K562 (cell line): ENCODE measurements around the gene NRIP2. TPM values are rescaled to one million over a fixed set of nuclear protein-coding genes. Genes with fewer than 3 reads are reported as not detected.

ENCODE experiments used
- DACH1 ChIP-seq: fragments of 450-650 bp; IDR thresholded peaks from 2 replicates; pipeline ENCODE4 v1.6.1; 2018; ENCODE audit not compliant: partially characterized antibody
- ETV6 ChIP-seq, 3 experiments: fragments of 150-350 bp in 1 of 3; sonication (generic) in 1 of 3; formaldehyde crosslinking in 1 of 3; IDR thresholded peaks; 2 replicates each; pipeline versions ENCODE4 v1.6.1 to v1.8.0; 2014 to 2022; ENCODE audit warnings: borderline replicate concordance in 2 of 3, low read depth in 2 of 3, antibody characterized with exemption in 1 of 3, low read length in 1 of 3, mild to moderate bottlenecking in 1 of 3, missing genetic modification reagents in 1 of 3
- MAFK ChIP-seq: IDR thresholded peaks from 2 replicates; pipeline ENCODE4 v1.6.1; 2011; ENCODE audit warnings: low read length, improper control_type of control experiment
- NR0B1 ChIP-seq: fragments of 450-650 bp; IDR thresholded peaks from one replicate; pipeline ENCODE4 v1.6.1; 2018; ENCODE audit warnings: mild to moderate bottlenecking, moderate library complexity; ENCODE audit not compliant: partially characterized antibody
- NR1H2 ChIP-seq: sonication (generic); formaldehyde crosslinking; IDR thresholded peaks from 2 replicates; pipeline ENCODE4 v1.4.0; 2020; ENCODE audit warnings: mild to moderate bottlenecking, missing genetic modification reagents
- POLR3A ChIP-seq: IDR thresholded peaks from 2 replicates; pipeline ENCODE4 v1.6.1; 2011; ENCODE audit warnings: borderline replicate concordance, mild to moderate bottlenecking, moderate library complexity; ENCODE audit not compliant: insufficient read length, insufficient read depth; ENCODE audit errors: extremely low read depth
- U2AF1 ChIP-seq: fragments of 200-400 bp; formaldehyde crosslinking; optimal IDR thresholded peaks from 2 replicates; pipeline ENCODE3; 2017; ENCODE audit warnings: mild to moderate bottlenecking, low read depth, low read length, moderate library complexity
- polyA plus RNA-seq, 8 experiments: library from polyadenylated mRNA; depleted of rRNA in 4 of 8; stranded (reverse) in 5 of 8; unstranded in 3 of 8; fragments of >200 nt; fragmentation: Nextera tagmentation in 2 of 8; fragmentation: Illumina TruSeq in 1 of 8; extraction: Ambion mirVana in 2 of 8; extraction: Trizol in 1 of 8; gene quantifications; 2 replicates each; pipeline versions ENCODE4 v1.2.1 to v1.2.3, GENCODE V29; 2011 to 2014; ENCODE audit warnings: inconsistent platforms in 1 of 8, missing spikeins in 1 of 8
- total RNA-seq, 7 experiments: library from RNA; depleted of rRNA in 6 of 7; stranded (reverse); fragments of >200 nt in 6 of 7; fragmentation: Illumina TruSeq in 2 of 7; extraction: Trizol in 2 of 7; gene quantifications; 2 replicates each; pipeline versions ENCODE4 v1.2.1 to v1.2.3, GENCODE V29; 2011 to 2021; ENCODE audit warnings: low replicate concordance in 1 of 7
- TF ChIP-seq, protein P1 (sequence below), 2 experiments: fragments of 450-650 bp; conservative IDR thresholded peaks; 2 replicates each; pipeline ENCODE4 v1.6.1; 2017; ENCODE audit warnings: mild to moderate bottlenecking in 2 of 2, moderate library complexity in 2 of 2
- TF ChIP-seq, protein P2 (sequence below): fragments of 450-650 bp; IDR thresholded peaks from 2 replicates; pipeline ENCODE4 v1.6.1; 2016; ENCODE audit warnings: mild to moderate bottlenecking
- TF ChIP-seq, protein P3 (sequence below): fragments of 250-450 bp; sonication (Bioruptor Pico); IDR thresholded peaks from 2 replicates; pipeline ENCODE4 v1.4.0; 2020

NRIP2 gene
- total and polyA plus RNA-seq, 9 of the 15 experiments (the other 6 are each of a cell fraction or from before 2014, with no cell fraction given) = 0.07 to 0.10 TPM; not detected in 7

GRCh38 chr12:2812290-2813213 is 22.3 kb downstream of the NRIP2 start, which contains the start of gene ITFG2 (continued):
- TF ChIP-seq ETV6 (IDR thresholded peaks at IDR 0.05; ENCODE audit: borderline replicate concordance in 1 of 2, low read depth in 2 of 2, low read length in 1 of 2) = 0 out of 4 replicates have a peak, but pooled peaks of 1 of the 2 experiments have one; percentile 2
- no peak for TF ChIP-seq ETV6 (CRISPR knock-in tag; IDR thresholded peaks at IDR 0.05; ENCODE audit: borderline replicate concordance)
- TF ChIP-seq MAFK = no peak; the same call in 1 of the 2 replicates
- TF ChIP-seq, protein P1, sequence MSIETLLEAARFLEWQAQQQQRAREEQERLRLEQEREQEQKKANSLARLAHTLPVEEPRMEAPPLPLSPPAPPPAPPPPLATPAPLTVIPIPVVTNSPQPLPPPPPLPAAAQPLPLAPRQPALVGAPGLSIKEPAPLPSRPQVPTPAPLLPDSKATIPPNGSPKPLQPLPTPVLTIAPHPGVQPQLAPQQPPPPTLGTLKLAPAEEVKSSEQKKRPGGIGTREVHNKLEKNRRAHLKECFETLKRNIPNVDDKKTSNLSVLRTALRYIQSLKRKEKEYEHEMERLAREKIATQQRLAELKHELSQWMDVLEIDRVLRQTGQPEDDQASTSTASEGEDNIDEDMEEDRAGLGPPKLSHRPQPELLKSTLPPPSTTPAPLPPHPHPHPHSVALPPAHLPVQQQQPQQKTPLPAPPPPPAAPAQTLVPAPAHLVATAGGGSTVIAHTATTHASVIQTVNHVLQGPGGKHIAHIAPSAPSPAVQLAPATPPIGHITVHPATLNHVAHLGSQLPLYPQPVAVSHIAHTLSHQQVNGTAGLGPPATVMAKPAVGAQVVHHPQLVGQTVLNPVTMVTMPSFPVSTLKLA (conservative IDR thresholded peaks at IDR 0.05) = peak; percentile 92 to 96
- TF ChIP-seq, protein P2, sequence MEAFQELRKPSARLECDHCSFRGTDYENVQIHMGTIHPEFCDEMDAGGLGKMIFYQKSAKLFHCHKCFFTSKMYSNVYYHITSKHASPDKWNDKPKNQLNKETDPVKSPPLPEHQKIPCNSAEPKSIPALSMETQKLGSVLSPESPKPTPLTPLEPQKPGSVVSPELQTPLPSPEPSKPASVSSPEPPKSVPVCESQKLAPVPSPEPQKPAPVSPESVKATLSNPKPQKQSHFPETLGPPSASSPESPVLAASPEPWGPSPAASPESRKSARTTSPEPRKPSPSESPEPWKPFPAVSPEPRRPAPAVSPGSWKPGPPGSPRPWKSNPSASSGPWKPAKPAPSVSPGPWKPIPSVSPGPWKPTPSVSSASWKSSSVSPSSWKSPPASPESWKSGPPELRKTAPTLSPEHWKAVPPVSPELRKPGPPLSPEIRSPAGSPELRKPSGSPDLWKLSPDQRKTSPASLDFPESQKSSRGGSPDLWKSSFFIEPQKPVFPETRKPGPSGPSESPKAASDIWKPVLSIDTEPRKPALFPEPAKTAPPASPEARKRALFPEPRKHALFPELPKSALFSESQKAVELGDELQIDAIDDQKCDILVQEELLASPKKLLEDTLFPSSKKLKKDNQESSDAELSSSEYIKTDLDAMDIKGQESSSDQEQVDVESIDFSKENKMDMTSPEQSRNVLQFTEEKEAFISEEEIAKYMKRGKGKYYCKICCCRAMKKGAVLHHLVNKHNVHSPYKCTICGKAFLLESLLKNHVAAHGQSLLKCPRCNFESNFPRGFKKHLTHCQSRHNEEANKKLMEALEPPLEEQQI = no peak
- TF ChIP-seq, protein P3, sequence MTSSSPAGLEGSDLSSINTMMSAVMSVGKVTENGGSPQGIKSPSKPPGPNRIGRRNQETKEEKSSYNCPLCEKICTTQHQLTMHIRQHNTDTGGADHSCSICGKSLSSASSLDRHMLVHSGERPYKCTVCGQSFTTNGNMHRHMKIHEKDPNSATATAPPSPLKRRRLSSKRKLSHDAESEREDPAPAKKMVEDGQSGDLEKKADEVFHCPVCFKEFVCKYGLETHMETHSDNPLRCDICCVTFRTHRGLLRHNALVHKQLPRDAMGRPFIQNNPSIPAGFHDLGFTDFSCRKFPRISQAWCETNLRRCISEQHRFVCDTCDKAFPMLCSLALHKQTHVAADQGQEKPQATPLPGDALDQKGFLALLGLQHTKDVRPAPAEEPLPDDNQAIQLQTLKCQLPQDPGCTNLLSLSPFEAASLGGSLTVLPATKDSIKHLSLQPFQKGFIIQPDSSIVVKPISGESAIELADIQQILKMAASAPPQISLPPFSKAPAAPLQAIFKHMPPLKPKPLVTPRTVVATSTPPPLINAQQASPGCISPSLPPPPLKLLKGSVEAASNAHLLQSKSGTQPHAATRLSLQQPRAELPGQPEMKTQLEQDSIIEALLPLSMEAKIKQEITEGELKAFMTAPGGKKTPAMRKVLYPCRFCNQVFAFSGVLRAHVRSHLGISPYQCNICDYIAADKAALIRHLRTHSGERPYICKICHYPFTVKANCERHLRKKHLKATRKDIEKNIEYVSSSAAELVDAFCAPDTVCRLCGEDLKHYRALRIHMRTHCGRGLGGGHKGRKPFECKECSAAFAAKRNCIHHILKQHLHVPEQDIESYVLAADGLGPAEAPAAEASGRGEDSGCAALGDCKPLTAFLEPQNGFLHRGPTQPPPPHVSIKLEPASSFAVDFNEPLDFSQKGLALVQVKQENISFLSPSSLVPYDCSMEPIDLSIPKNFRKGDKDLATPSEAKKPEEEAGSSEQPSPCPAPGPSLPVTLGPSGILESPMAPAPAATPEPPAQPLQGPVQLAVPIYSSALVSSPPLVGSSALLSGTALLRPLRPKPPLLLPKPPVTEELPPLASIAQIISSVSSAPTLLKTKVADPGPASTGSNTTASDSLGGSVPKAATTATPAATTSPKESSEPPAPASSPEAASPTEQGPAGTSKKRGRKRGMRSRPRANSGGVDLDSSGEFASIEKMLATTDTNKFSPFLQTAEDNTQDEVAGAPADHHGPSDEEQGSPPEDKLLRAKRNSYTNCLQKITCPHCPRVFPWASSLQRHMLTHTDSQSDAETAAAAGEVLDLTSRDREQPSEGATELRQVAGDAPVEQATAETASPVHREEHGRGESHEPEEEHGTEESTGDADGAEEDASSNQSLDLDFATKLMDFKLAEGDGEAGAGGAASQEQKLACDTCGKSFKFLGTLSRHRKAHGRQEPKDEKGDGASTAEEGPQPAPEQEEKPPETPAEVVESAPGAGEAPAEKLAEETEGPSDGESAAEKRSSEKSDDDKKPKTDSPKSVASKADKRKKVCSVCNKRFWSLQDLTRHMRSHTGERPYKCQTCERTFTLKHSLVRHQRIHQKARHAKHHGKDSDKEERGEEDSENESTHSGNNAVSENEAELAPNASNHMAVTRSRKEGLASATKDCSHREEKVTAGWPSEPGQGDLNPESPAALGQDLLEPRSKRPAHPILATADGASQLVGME (CRISPR knock-in tag) = no peak
- no peak for TF ChIP-seq U2AF1
- no peak for TF ChIP-seq POLR3A
- no peak for TF ChIP-seq DACH1
- no peak for TF ChIP-seq NR0B1
- TF ChIP-seq NR1H2 (CRISPR knock-in tag) = 0 out of 2 replicates have a peak, but pooled peaks have one; percentile 76
